Measurements from ENCODE around the gene BRWD1.
"Not testable (repeated sequence)": the region's sequence is repeated elsewhere in the genome, so short reads cannot be mapped to it uniquely, and the experiment has no call there.

Gene BRWD1

GRCh38 chr21:39173716-39174680 lies 139.4 kb downstream of the BRWD1 start:
- no peak for DNase-seq (ENCODE audit: low read depth in 2 of 2)

- DNase-seq (ENCODE audit: low read depth in 2 of 2): no peak
Observed at GRCh38 chr21:39169906-39170305, 143.5 kb downstream of the BRWD1 start.

DNA sequence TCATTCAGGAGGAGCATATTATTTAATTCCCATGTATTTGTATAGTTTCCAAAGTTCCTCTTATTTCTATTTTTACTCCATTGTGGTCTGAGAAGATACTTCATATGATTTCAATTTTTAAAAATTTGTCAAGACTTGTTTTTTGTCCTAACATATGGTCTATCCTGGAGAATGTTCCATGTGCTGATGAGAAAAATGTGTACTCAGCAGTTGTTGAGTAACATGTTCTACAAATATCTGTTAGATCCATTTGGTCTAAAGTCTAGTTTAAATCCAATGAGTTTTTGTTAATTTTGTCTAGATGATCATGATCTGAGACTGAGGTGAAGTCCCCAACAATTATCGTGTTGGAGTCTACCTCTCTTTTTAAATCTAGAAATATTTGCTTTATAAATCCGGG lies 144.6 kb downstream of the BRWD1 start:
- no peak for DNase-seq (ENCODE audit: low read depth in 2 of 2)

GRCh38 chr21:39164523-39164922 lies 148.9 kb downstream of the BRWD1 start:
- DNase-seq (ENCODE audit: low read depth in 2 of 2): no peak

- DNase-seq (ENCODE audit: low read depth in 2 of 2): no peak
Observed at GRCh38 chr21:39161064-39161463, 152.4 kb downstream of the BRWD1 start.

DNA sequence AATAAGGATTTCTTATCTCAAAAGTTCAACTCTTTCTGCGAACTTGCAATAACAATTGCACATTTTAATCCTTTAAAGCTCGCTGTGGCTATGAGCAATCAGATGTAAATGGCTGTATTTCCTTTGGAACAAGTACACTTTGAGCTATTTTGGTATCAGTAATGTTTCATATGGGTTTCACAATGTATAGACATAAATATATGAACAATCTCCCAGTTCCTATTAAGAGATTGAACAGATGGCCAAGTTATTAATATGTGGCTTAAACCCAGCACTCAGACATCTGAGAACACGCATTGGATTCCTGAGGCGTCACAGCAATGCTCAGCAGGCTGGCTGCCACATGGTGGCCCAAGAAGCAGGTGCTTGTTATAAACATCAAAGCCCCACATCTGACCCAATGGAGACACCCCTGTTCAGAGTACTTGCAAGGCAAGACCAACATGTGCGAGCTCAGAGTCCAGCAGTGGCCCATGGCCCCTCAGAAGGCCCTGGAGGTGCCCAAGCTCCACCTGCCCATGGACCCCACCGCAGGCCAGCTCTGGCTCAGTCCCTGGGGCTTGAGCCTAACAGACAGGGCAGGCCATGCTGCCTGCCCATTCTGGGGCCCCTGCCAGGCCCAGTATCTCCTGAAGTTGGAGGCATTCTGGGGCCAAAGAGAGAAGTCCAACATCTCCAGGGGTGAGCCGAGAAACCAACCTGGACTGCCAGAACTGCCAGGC lies 153.9 kb downstream of the BRWD1 start:
- DNase-seq (ENCODE audit: low read depth in 2 of 2): no peak

DNA sequence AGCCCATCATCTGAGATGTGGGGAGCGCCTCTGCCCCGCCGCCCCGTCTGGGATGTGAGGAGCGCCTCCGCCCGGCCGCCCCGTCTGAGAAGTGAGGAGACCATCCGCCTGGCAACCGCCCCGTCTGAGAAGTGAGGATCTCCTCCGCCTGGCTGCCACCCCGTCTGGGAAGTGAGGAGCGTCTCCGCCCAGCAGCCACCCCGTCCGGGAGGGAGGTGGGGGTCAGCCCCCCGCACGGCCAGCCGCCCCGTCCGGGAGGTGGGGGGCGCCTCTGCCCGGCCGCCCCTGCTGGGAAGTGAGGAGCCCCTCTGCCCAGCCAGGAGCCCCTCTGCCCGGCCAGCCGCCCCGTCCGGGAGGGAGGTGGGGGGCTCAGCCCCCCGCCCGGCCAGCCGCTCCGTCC lies 156.2 kb downstream of the BRWD1 start:
- not testable (repeated sequence) for DNase-seq (ENCODE audit: low read depth in 2 of 2)

DNA sequence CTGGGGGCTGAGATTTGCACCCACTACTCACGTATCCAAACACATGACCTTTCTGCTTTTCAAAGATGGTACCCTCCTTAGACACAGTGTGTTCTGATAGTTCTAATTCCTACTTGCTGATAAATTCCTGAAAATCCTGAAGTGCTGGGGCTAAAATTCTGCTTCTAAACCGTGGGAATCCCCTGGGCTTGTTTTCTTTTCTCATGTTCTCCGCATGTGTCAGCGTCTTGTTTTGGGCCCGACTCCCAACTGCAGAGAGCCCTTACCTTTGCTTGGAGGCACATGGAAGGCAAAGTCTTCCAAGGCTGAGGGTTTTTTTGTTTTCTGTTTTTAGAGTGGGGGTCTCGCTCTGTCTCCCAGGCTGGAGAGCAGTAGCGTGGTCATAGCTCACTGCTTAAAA lies 157.4 kb downstream of the BRWD1 start:
- DNase-seq (ENCODE audit: low read depth in 2 of 2): no peak

- DNase-seq (ENCODE audit: low read depth in 2 of 2): no peak
Observed at GRCh38 chr21:39155578-39155977, 157.9 kb downstream of the BRWD1 start.

- no peak for DNase-seq (ENCODE audit: low read depth in 2 of 2)
Observed at GRCh38 chr21:39153842-39154241, 159.6 kb downstream of the BRWD1 start.

DNA sequence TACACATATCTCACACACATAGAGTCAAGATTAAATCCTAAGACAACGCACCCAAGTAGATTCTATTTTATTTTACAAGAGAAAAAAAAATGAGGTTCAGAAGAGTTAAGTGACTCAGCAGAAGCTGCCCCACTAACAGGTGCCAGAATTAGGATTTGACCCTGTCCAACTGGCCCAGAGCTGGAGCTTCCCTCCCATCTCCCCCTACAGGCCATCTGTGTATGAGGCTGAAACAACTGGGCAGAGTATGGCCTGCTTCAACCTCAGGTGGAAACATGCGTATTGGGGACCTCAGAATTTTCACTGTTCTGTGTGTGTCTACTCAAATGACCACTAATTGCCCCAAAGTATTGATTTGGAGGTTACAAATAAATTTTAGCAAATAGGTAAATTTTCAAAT lies 160.1 kb downstream of the BRWD1 start:
- no peak for DNase-seq (ENCODE audit: low read depth in 2 of 2)

GRCh38 chr21:39152271-39152670 lies 161.2 kb downstream of the BRWD1 start:
- DNase-seq (ENCODE audit: low read depth in 2 of 2): no peak

DNA sequence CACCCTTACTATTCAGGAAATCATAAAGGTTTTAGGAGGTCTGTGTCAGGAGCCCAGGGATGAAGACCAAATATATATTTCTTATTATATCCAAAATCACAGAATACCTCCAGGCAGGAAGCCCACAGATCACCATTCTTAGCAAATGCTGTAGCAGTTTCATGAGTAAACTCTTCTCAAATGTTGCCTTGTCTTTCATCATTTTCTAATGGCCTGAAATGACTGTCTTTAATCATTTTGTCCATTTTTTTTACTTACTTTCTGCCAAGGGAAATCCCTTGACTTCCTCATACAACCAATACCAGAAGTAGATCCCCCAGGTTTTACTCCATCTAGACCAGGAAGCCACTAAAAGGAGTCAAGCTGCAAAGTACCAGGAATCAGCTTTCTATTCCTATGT lies 162.6 kb downstream of the BRWD1 start:
- DNase-seq (ENCODE audit: low read depth in 2 of 2): no peak

DNA sequence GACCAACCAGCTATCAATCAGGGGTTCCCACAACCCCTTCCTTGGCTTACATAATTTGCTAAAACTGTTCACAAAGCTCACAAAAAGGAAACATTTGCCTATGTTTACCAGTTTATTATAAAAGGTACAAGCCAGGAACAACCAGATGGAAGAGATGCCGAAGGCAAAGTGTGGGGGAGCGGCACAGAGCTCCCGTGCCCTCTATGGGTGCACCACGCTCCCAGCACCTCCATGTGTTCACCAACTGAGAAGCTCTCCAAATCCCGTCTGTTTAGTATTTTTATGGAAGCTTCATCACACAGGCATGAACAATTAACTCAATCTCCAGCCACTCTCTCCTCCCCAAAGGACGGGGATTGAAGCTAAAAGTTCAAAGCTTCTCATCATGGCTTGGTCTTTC lies 163.1 kb downstream of the BRWD1 start:
- DNase-seq (ENCODE audit: low read depth in 2 of 2): no peak

GRCh38 chr21:39149882-39150281 lies 163.6 kb downstream of the BRWD1 start:
- DNase-seq (ENCODE audit: low read depth in 2 of 2): no peak

- no peak for DNase-seq (ENCODE audit: low read depth in 2 of 2)
Observed at GRCh38 chr21:39148975-39149374, 164.5 kb downstream of the BRWD1 start.

- no peak for DNase-seq (ENCODE audit: low read depth in 2 of 2)
Observed at GRCh38 chr21:39144191-39144590, 169.2 kb downstream of the BRWD1 start.

DNA sequence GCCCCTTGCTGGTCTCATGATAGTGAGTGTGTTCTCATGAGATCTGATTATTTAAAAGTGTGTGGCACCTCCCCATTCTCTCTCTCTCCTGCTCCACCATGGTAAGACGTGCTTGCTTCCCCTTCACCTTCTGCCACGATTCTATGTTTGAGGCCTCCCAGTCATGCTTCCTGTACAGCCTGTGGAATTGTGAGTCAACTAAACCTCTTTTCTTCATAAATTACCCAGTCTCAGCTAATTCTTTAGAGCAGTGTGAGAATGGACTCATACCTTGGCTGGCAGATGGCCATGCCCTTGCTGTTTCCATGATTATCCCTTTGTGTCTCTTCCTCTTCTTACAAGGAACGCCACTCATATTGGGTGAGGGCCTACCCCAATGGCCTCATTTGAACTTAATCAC lies 170.5 kb downstream of the BRWD1 start:
- no peak for DNase-seq (ENCODE audit: low read depth in 2 of 2)

- no peak for DNase-seq (ENCODE audit: low read depth in 2 of 2)
Observed at GRCh38 chr21:39141502-39141901, 171.9 kb downstream of the BRWD1 start.

DNA sequence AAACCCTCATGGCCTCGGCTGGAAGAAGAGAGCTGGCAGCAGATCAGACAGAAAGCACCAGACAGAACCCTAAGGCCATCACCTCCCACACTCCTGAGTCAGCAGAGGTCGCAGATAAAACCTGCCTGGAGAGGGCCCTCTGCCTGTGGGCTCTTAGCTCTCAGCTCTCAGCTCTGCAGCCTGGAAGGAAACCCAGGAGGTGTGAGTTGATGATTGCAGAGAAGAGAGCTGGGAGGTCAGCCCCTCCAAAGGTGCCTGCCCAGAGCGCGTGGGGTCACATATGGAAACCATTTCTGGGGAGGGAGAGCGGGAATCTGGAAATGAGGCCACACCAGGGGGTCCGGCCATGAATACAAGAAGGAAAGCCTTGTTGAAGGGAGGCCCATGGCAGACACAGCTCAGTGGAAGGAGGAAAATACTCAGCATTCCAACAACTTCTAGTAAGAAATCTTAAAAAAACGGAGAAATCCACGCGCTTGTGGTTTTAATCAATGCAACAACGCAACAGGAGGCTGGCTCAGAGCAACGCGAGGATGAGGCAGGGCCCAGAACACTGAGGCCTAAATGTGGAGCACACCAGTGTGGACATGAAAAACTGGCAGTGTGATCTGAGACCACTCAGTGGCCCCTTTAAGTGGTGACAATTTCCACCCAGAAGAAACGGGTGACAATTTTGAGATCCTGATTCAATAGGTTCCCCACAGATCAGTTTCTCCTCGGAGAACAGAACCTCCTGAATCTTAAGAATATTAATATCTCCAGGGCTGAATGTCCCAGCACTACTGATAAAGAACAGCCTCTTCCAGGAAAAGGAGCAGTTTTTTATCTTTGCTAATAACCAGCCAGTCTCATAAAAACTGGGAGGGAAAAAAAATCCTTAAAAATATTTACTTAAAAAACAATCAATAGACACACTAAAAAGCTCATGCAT lies 175.9 kb downstream of the BRWD1 start:
- no peak for DNase-seq (ENCODE audit: low read depth in 2 of 2)

GRCh38 chr21:39136711-39137110 lies 176.7 kb downstream of the BRWD1 start:
- DNase-seq (ENCODE audit: low read depth in 2 of 2): no peak

DNA sequence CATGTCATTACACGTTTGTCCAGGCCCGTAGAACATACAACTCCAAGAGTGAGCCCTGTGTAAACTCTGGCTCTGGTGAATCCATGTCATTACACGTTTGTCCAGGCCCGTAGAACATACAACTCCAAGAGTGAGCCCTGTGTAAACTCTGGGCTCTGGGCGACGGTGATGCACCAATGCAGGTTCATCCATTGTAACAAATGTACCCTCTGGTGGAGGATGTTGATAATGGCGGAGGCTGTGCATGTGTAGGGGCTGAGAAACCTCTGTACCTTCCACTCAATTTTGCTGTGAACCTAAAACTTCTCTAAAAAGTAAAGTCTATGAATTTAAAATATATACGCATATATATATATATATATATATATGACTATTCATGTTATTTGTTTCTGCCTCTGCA lies 177.3 kb downstream of the BRWD1 start:
- not testable (repeated sequence) for DNase-seq (ENCODE audit: low read depth in 2 of 2)
